Panc1 (cell line): Measurements from ENCODE around the gene AKAP13. TPM values are rescaled to one million over a fixed set of nuclear protein-coding genes. Genes with fewer than 3 reads are reported as not detected.

Experiments
- ATAC-seq: fragments of 200-7000 bp; cut with Tn5 transposase; 2 replicates; pipeline ENCODE4 v1.9.1; 2020; ENCODE audit warnings: mild to moderate bottlenecking, moderate library complexity
- BruUV-seq: library from RNA; stranded (reverse); fragments of 400-500 nt; replicated peaks from 2 replicates; lab custom pipeline; 2021; lab: Mats Ljungman, UMichigan
- CTCF ChIA-PET: fragments of 300-600 bp; sonication (Branson Sonifier 250); formaldehyde crosslinking; loops from one replicate; lab custom pipeline; 2022; ENCODE audit warnings: antibody characterized with exemption; lab: Charles Lee
- POLR2A ChIA-PET: fragments of 300-600 bp; sonication (Branson Sonifier 250); formaldehyde crosslinking; loops from one replicate; lab custom pipeline; 2022; ENCODE audit warnings: antibody characterized with exemption; lab: Charles Lee
- DNase-seq: peaks from one replicate; pipeline ENCODE4 v3.0.0-alpha.2; 2010; ENCODE audit warnings: low read depth, low spot score
- H3K27ac ChIP-seq: 2 replicates; pipeline ENCODE4 v1.5.1; 2011; ENCODE audit warnings: mild to moderate bottlenecking, low read length, inconsistent platforms
- H3K27me3 ChIP-seq: fragments of 200-500 bp; sonication (Bioruptor generic); 2 replicates; pipeline ENCODE4 v1.6.0; 2014; ENCODE audit warnings: low read length, inconsistent platforms; ENCODE audit not compliant: control insufficient read depth, insufficient read depth
- H3K36me3 ChIP-seq: fragments of 200-500 bp; sonication (Bioruptor generic); 2 replicates; pipeline ENCODE4 v1.5.1; 2014; ENCODE audit warnings: inconsistent platforms, mild to moderate bottlenecking, low read length, moderate library complexity; ENCODE audit not compliant: control insufficient read depth, insufficient read depth
- H3K4me1 ChIP-seq: 2 replicates; pipeline ENCODE4 v1.5.1; 2011; ENCODE audit warnings: inconsistent platforms, mild to moderate bottlenecking, low read length, moderate library complexity; ENCODE audit not compliant: control insufficient read depth, insufficient read depth
- H3K4me3 ChIP-seq, 2 experiments: 2 replicates each; pipeline ENCODE4 v1.5.1; 2011 to 2012; ENCODE audit warnings: low read depth in 2 of 2, low read length in 2 of 2, mild to moderate bottlenecking in 2 of 2, inconsistent platforms in 1 of 2, moderate library complexity in 1 of 2
- H3K9me3 ChIP-seq: fragments of 200-500 bp; sonication (Bioruptor generic); 2 replicates; pipeline ENCODE4 v1.5.1; 2014; ENCODE audit warnings: low read depth, mild to moderate bottlenecking, inconsistent platforms, low read length, moderate library complexity; ENCODE audit not compliant: control insufficient read depth, insufficient read depth
- POLR2AphosphoS5 ChIP-seq: IDR thresholded peaks from 2 replicates; pipeline ENCODE4 v1.6.1; 2012; ENCODE audit warnings: mild to moderate bottlenecking, low read depth, low read length, moderate library complexity
- SIN3A ChIP-seq: IDR thresholded peaks from 2 replicates; pipeline ENCODE4 v1.6.1; 2012; ENCODE audit warnings: low read depth, mild to moderate bottlenecking, low read length, moderate library complexity, borderline replicate concordance; ENCODE audit not compliant: insufficient read depth
- TCF7L2 ChIP-seq: IDR thresholded peaks from 2 replicates; pipeline ENCODE4 v1.6.1; 2011; ENCODE audit warnings: mild to moderate bottlenecking, low read depth, low read length, inconsistent platforms
- in situ Hi-C: cut with HindIII; loops from 2 replicates; pipeline ENCODE4 v1.10.0; 2016; ENCODE audit warnings: low sequenced_read_pairs, low pct_unique_long_range_greater_than_20kb
- intact Hi-C: fragments of 100-400 bp; cut with micrococcal nuclease; formaldehyde crosslinking; loops from one replicate; pipeline ENCODE4 v1.10.0; 2022; ENCODE audit not compliant: unreplicated experiment
- total RNA-seq: library from RNA; stranded (reverse); gene quantifications from one replicate; pipeline ENCODE4 v1.2.1, GENCODE V29; 2021; ENCODE audit not compliant: unreplicated experiment
- TF ChIP-seq, protein P1 (sequence below), 2 experiments: IDR thresholded peaks; 2 replicates each; pipeline ENCODE4 v1.6.1; 2011 to 2012; ENCODE audit warnings: low read depth in 2 of 2, control low read depth in 1 of 2, low read length in 1 of 2, mild to moderate bottlenecking in 1 of 2, moderate library complexity in 1 of 2; ENCODE audit not compliant: insufficient read depth in 1 of 2
- TF ChIP-seq, protein P2 (sequence below): fragments of 450-650 bp; IDR thresholded peaks from 2 replicates; pipeline ENCODE4 v1.5.1; 2017; ENCODE audit warnings: mild to moderate bottlenecking

Gene AKAP13
- total RNA-seq, 1 experiment from 2014 or later, result 94.2 TPM

DNA sequence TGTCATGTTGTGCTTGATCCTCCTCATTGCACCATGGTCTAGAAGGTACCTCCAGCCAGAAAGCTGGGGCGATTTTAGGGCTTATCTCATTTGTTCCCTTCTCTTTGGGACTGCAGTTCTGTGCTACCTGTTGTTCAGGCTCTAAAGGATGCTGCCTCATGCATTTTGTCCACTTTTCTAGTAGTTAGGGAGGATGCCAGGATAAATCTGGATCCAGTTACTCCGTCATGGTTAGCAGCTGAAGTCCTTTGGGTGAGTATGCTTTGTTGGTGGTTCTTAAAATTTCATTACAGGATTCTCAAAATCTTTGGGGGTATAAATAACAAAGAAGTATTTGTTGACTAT lies 8.9 kb downstream of the AKAP13 start:
- Histone ChIP-seq H3K27ac (no peak overlapping the region), H3K9me3 (no peaks in the 10 kb centered on the region), H3K4me3 (no peak overlapping the region), H3K27me3 (no peaks in the 10 kb centered on the region), H3K4me1 (peaks cover 24% of the 10 kb centered on the region), H3K36me3 (no peaks in the 10 kb centered on the region)
- POLR2A ChIA-PET, result no interaction called here
- in situ Hi-C loops, result no loop called here
- DNase-seq, result no peak
- ATAC-seq, result no peak
- intact Hi-C loops, result no loop called here
- CTCF ChIA-PET, result interaction anchor here (0.6 kb wide), 1 partner anchor 9 kb away, joined by 5 read pairs; the partner anchor contains the start of gene AKAP13
- TF ChIP-seq TCF7L2 (no peak), SIN3A (no peak), POLR2AphosphoS5 (no peak)
- TF ChIP-seq, protein P1, sequence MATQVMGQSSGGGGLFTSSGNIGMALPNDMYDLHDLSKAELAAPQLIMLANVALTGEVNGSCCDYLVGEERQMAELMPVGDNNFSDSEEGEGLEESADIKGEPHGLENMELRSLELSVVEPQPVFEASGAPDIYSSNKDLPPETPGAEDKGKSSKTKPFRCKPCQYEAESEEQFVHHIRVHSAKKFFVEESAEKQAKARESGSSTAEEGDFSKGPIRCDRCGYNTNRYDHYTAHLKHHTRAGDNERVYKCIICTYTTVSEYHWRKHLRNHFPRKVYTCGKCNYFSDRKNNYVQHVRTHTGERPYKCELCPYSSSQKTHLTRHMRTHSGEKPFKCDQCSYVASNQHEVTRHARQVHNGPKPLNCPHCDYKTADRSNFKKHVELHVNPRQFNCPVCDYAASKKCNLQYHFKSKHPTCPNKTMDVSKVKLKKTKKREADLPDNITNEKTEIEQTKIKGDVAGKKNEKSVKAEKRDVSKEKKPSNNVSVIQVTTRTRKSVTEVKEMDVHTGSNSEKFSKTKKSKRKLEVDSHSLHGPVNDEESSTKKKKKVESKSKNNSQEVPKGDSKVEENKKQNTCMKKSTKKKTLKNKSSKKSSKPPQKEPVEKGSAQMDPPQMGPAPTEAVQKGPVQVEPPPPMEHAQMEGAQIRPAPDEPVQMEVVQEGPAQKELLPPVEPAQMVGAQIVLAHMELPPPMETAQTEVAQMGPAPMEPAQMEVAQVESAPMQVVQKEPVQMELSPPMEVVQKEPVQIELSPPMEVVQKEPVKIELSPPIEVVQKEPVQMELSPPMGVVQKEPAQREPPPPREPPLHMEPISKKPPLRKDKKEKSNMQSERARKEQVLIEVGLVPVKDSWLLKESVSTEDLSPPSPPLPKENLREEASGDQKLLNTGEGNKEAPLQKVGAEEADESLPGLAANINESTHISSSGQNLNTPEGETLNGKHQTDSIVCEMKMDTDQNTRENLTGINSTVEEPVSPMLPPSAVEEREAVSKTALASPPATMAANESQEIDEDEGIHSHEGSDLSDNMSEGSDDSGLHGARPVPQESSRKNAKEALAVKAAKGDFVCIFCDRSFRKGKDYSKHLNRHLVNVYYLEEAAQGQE (IDR thresholded peaks at IDR 0.05; ENCODE audit: insufficient read depth in 1 of 2, low read depth in 2 of 2, low read length in 1 of 2), result no peak
- TF ChIP-seq, protein P2, sequence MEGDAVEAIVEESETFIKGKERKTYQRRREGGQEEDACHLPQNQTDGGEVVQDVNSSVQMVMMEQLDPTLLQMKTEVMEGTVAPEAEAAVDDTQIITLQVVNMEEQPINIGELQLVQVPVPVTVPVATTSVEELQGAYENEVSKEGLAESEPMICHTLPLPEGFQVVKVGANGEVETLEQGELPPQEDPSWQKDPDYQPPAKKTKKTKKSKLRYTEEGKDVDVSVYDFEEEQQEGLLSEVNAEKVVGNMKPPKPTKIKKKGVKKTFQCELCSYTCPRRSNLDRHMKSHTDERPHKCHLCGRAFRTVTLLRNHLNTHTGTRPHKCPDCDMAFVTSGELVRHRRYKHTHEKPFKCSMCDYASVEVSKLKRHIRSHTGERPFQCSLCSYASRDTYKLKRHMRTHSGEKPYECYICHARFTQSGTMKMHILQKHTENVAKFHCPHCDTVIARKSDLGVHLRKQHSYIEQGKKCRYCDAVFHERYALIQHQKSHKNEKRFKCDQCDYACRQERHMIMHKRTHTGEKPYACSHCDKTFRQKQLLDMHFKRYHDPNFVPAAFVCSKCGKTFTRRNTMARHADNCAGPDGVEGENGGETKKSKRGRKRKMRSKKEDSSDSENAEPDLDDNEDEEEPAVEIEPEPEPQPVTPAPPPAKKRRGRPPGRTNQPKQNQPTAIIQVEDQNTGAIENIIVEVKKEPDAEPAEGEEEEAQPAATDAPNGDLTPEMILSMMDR, result no peak
- no TSS peak for BruUV-seq

DNA sequence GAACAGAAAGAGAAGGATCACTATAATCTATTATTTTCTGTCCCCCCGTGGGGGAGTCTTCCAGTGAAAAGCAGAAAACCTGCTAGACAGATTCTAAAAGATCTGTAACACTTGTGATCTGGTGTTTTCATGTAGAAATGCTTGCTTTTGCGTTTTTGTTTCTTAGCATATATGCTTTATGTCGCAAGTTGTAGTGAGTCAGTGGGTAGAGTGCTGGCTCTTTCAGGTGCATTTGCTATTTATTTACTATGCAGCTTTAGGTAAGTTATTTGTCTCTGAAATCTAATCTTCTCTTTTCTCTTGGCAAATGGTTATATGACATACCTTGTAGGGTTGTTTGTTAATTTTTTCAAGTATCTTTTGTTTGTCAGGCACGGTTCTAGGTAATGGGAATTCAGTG lies 9.4 kb downstream of the AKAP13 start:
- TF ChIP-seq POLR2AphosphoS5 (no peak), SIN3A (no peak), TCF7L2 (no peak)
- TF ChIP-seq, protein P1 (IDR thresholded peaks at IDR 0.05; ENCODE audit: insufficient read depth in 1 of 2, low read depth in 2 of 2, low read length in 1 of 2), result no peak
- TF ChIP-seq, protein P2, result no peak
- Histone ChIP-seq H3K4me3 (no peak overlapping the region), H3K27me3 (no peaks in the 10 kb centered on the region), H3K27ac (no peak overlapping the region), H3K4me1 (peaks cover 27% of the 10 kb centered on the region), H3K9me3 (no peaks in the 10 kb centered on the region), H3K36me3 (no peaks in the 10 kb centered on the region)
- DNase-seq, result no peak
- ChIA-PET CTCF (no interaction called here), POLR2A (no interaction called here)
- ATAC-seq, result no peak
- in situ Hi-C loops, result no loop called here
- intact Hi-C loops, result no loop called here
- BruUV-seq, result no TSS peak
